Hepatocyte (in vitro differentiated cells): ENCODE data around the gene PRC1. TPM values are rescaled to one million over a fixed set of nuclear protein-coding genes. Genes with fewer than 3 reads are reported as not detected.

Experiments used
- DNase-seq: peaks from one replicate; pipeline ENCODE4 v3.0.0-alpha.2; 2016; ENCODE audit warnings: low spot score
- H2AFZ ChIP-seq: fragments of 200-600 bp; sonication (generic); 2 replicates; pipeline ENCODE4 v1.6.0; 2016; ENCODE audit warnings: antibody characterized with exemption, mild to moderate bottlenecking
- H3K27ac ChIP-seq: fragments of 200-600 bp; sonication (generic); 2 replicates; pipeline ENCODE4 v1.5.1; 2016; ENCODE audit warnings: mild to moderate bottlenecking
- H3K27me3 ChIP-seq: fragments of 200-600 bp; sonication (generic); 2 replicates; pipeline ENCODE4 v1.6.1; 2016
- H3K36me3 ChIP-seq: fragments of 200-600 bp; sonication (generic); replicated peaks from 2 replicates; pipeline ENCODE4 v1.5.1; 2016; ENCODE audit warnings: low read depth; ENCODE audit not compliant: insufficient read depth
- H3K4me1 ChIP-seq: fragments of 200-600 bp; sonication (generic); 2 replicates; pipeline ENCODE4 v1.5.1; 2016; ENCODE audit warnings: mild to moderate bottlenecking, moderate library complexity; ENCODE audit not compliant: insufficient read depth
- H3K4me2 ChIP-seq: fragments of 200-600 bp; sonication (generic); 2 replicates; pipeline ENCODE4 v1.6.0; 2016
- H3K4me3 ChIP-seq: fragments of 200-600 bp; sonication (generic); 2 replicates; pipeline ENCODE4 v1.5.1; 2016; ENCODE audit warnings: mild to moderate bottlenecking
- H3K79me2 ChIP-seq: fragments of 200-600 bp; sonication (generic); 2 replicates; pipeline ENCODE4 v1.6.0; 2017; ENCODE audit warnings: mild to moderate bottlenecking
- H3K9me2 ChIP-seq: fragments of 200-600 bp; sonication (generic); replicated peaks from 2 replicates; pipeline ENCODE4 v1.6.0; 2017; ENCODE audit warnings: mild to moderate bottlenecking; ENCODE audit not compliant: insufficient read depth
- H3K9me3 ChIP-seq: fragments of 200-600 bp; sonication (generic); 2 replicates; pipeline ENCODE4 v1.5.1; 2016; ENCODE audit warnings: low read depth, mild to moderate bottlenecking
- H4K20me1 ChIP-seq: fragments of 200-600 bp; sonication (generic); 2 replicates; pipeline ENCODE4 v1.6.0; 2016; ENCODE audit warnings: mild to moderate bottlenecking; ENCODE audit not compliant: insufficient read depth, poor library complexity, severe bottlenecking
- EZH2 ChIP-seq: fragments of 200-600 bp; sonication (generic); IDR thresholded peaks from 2 replicates; pipeline ENCODE4 v1.6.1; 2016; ENCODE audit warnings: antibody characterized with exemption, mild to moderate bottlenecking, borderline replicate concordance
- EZH2phosphoT487 ChIP-seq: fragments of 200-600 bp; sonication (generic); IDR thresholded peaks from one replicate; pipeline ENCODE4 v1.6.1; 2018; ENCODE audit warnings: antibody characterized with exemption, mild to moderate bottlenecking, low read depth, moderate library complexity; ENCODE audit not compliant: unreplicated experiment, severe bottlenecking
- WGBS: methylation state at CpG from one replicate; pipeline ENCODE4 v1.1.6; 2016; ENCODE audit warnings: low lambda C conversion rate; ENCODE audit errors: missing lambda C conversion rate; 5-methylcytosine and 5-hydroxymethylcytosine counted together
- polyA plus RNA-seq: library from polyadenylated mRNA; unstranded; fragments of >200 nt; fragmentation: Nextera tagmentation; extraction: Ambion mirVana; gene quantifications from 2 replicates; pipeline ENCODE4 v1.2.1, GENCODE V29; 2016
- total RNA-seq: library from RNA; depleted of rRNA; stranded (reverse); fragments of >200 nt; gene quantifications from 2 replicates; pipeline ENCODE4 v1.2.3, GENCODE V29; 2014
- TF ChIP-seq, protein P1 (sequence below): fragments of 200-600 bp; sonication (generic); IDR thresholded peaks from 2 replicates; pipeline ENCODE4 v1.5.1; 2016; ENCODE audit warnings: antibody characterized with exemption, mild to moderate bottlenecking; ENCODE audit not compliant: poor library complexity

Gene PRC1
- total and polyA plus RNA-seq, 2 experiments from 2014 or later: 21.5 to 35.8 TPM

DNA sequence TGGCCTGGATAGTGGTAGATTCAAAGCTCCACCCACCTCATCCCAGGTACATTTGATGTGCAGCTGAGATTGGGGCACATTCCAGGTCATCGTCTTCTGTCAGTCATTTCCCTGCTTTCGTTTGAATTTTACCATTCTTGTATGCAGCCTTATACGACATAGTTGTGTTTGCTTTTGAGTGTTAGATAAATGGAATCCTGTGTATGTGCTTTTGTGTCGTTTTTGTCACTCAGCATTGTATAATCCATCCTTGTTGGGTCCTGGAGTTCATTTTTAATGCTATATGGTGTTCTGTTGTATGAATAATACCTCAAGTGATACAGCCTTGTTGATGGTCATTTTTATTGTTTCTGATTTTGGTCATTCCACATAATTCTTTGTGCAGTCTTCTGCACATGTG, 32.3 kb downstream of the PRC1 start:
- no peak for TF ChIP-seq EZH2
- no peak for TF ChIP-seq EZH2phosphoT487
- TF ChIP-seq, protein P1, sequence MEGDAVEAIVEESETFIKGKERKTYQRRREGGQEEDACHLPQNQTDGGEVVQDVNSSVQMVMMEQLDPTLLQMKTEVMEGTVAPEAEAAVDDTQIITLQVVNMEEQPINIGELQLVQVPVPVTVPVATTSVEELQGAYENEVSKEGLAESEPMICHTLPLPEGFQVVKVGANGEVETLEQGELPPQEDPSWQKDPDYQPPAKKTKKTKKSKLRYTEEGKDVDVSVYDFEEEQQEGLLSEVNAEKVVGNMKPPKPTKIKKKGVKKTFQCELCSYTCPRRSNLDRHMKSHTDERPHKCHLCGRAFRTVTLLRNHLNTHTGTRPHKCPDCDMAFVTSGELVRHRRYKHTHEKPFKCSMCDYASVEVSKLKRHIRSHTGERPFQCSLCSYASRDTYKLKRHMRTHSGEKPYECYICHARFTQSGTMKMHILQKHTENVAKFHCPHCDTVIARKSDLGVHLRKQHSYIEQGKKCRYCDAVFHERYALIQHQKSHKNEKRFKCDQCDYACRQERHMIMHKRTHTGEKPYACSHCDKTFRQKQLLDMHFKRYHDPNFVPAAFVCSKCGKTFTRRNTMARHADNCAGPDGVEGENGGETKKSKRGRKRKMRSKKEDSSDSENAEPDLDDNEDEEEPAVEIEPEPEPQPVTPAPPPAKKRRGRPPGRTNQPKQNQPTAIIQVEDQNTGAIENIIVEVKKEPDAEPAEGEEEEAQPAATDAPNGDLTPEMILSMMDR: no peak
- Histone ChIP-seq H3K4me1 (peaks cover 4% of the 10 kb centered on the region), H4K20me1 (no peaks in the 10 kb centered on the region), H3K9me3 (no peaks in the 10 kb centered on the region), H3K27me3 (no peaks in the 10 kb centered on the region), H3K79me2 (no peaks in the 10 kb centered on the region), H3K4me3 (no peak overlapping the region), H3K27ac (no peak overlapping the region), H3K36me3 (no peaks in the 10 kb centered on the region), H3K9me2 (no peaks in the 10 kb centered on the region), H3K4me2 (no peak overlapping the region), H2AFZ (no peak overlapping the region)
- DNase-seq: no peak
- 85% methylated on average over 4 of the region's 4 CpGs for WGBS

GRCh38 chr15:90960298-90961091, 33.8 kb downstream of the PRC1 start:
- Histone ChIP-seq H3K4me1 (peaks cover 14% of the 10 kb centered on the region), H3K36me3 (no peaks in the 10 kb centered on the region), H3K79me2 (peaks cover 3% of the 10 kb centered on the region), H3K4me2 (no peak overlapping the region), H2AFZ (no peak overlapping the region), H3K27ac (no peak overlapping the region), H3K9me3 (no peaks in the 10 kb centered on the region), H3K4me3 (no peak overlapping the region), H3K27me3 (no peaks in the 10 kb centered on the region), H3K9me2 (no peaks in the 10 kb centered on the region), H4K20me1 (no peaks in the 10 kb centered on the region)
- DNase-seq: no peak
- TF ChIP-seq EZH2phosphoT487: no peak
- TF ChIP-seq, protein P1: no peak
- whole genome bisulfite sequencing: 94% methylated on average over 20 of the region's 20 CpGs

GRCh38 chr15:90959894-90960293, 34.4 kb downstream of the PRC1 start:
- no peak overlapping the region for H2AFZ ChIP-seq
- no peaks in the 10 kb centered on the region for H3K9me2 ChIP-seq
- no peaks in the 10 kb centered on the region for H3K27me3 ChIP-seq
- no peaks in the 10 kb centered on the region for H3K9me3 ChIP-seq
- H3K4me1 ChIP-seq: peaks cover 17% of the 10 kb centered on the region
- no peak for DNase-seq
- H3K79me2 ChIP-seq: peaks cover 3% of the 10 kb centered on the region
- no peaks in the 10 kb centered on the region for H4K20me1 ChIP-seq
- no peak overlapping the region for H3K27ac ChIP-seq
- no peak overlapping the region for H3K4me3 ChIP-seq
- no peaks in the 10 kb centered on the region for H3K36me3 ChIP-seq
- H3K4me2 ChIP-seq: no peak overlapping the region
- TF ChIP-seq, protein P1: no peak
- TF ChIP-seq EZH2phosphoT487 (no peak), EZH2 (no peak)
- 89% methylated on average over 5 of the region's 5 CpGs for WGBS
